Uterus (tissue), 4 donors: ENCODE data around the gene C13orf46. TPM values are rescaled to one million over a fixed set of nuclear protein-coding genes. Genes with fewer than 3 reads are reported as not detected.

ENCODE experiments used
- DNase-seq, 2 donors: peaks; one replicate each; pipeline ENCODE4 v3.0.0-alpha.2; 2019 to 2020
- H3K27ac ChIP-seq, 2 donors: fragments of 200-600 bp; sonication (generic); 1 replicate in 1 of 2; 2 replicates in 1 of 2; pipeline ENCODE4 v1.5.1; 2016 to 2018
- H3K27me3 ChIP-seq, 2 donors: fragments of 200-600 bp; sonication (generic); one replicate each; pipeline ENCODE4 v1.5.1; 2018 to 2019; ENCODE audit warnings: control low read depth in 1 of 2
- H3K36me3 ChIP-seq, 2 donors: fragments of 200-600 bp; sonication (generic); one replicate each; pipeline ENCODE4 v1.5.1; 2019; ENCODE audit warnings: control low read depth in 1 of 2
- H3K4me1 ChIP-seq, 2 donors: fragments of 200-600 bp; sonication (generic); one replicate each; pipeline ENCODE4 v1.5.1; 2018 to 2019; ENCODE audit warnings: control low read depth in 1 of 2
- H3K4me3 ChIP-seq, 2 donors: fragments of 200-600 bp; sonication (generic); 1 replicate in 1 of 2; 2 replicates in 1 of 2; pipeline ENCODE4 v1.5.1; 2018 to 2019; ENCODE audit warnings: mild to moderate bottlenecking in 1 of 2
- H3K9me3 ChIP-seq, 2 donors: fragments of 200-600 bp; sonication (generic); one replicate each; pipeline ENCODE4 v1.5.1; 2019; ENCODE audit warnings: control low read depth in 1 of 2
- CTCF ChIP-seq, 4 experiments: fragments of 200-600 bp in 2 of 4; fragments of 450-650 bp in 2 of 4; sonication (generic) in 2 of 4; IDR thresholded peaks; one replicate each; pipeline ENCODE4 v1.5.1; 2016 to 2019; ENCODE audit warnings: antibody characterized with exemption in 4 of 4, mild to moderate bottlenecking in 2 of 4, moderate library complexity in 1 of 4
- POLR2A ChIP-seq, 2 donors: fragments of 450-650 bp; IDR thresholded peaks; one replicate each; pipeline ENCODE4 v1.6.1; 2016; ENCODE audit warnings: antibody characterized with exemption in 2 of 2, mild to moderate bottlenecking in 1 of 2, moderate library complexity in 1 of 2
- intact Hi-C: fragments of 100-400 bp; cut with DNase I; formaldehyde crosslinking; loops from one replicate; pipeline ENCODE4 v1.15.1; 2023; ENCODE audit warnings: low total_unique reads
- total RNA-seq, 4 donors: library from RNA; depleted of rRNA in 3 of 4; stranded (reverse); fragments of >200 nt in 3 of 4; gene quantifications; one replicate each; pipeline versions ENCODE4 v1.1.0 to v1.2.4, GENCODE V29; 2014 to 2023
- donor health status: DM: yes; HTN: yes; CAD: no.

C13orf46 gene
- total RNA-seq, 4 donors from 2014 or later = 0.07 to 1.7 TPM; not detected in 2

GRCh38 chr13:113997845-113998751 is 24.2 kb upstream of the C13orf46 start:
- DNase-seq = peak; percentile 59 to 61
- TF ChIP-seq CTCF (IDR thresholded peaks at IDR 0.05) (no peak), POLR2A (IDR thresholded peaks at IDR 0.05) (no peak)

DNA sequence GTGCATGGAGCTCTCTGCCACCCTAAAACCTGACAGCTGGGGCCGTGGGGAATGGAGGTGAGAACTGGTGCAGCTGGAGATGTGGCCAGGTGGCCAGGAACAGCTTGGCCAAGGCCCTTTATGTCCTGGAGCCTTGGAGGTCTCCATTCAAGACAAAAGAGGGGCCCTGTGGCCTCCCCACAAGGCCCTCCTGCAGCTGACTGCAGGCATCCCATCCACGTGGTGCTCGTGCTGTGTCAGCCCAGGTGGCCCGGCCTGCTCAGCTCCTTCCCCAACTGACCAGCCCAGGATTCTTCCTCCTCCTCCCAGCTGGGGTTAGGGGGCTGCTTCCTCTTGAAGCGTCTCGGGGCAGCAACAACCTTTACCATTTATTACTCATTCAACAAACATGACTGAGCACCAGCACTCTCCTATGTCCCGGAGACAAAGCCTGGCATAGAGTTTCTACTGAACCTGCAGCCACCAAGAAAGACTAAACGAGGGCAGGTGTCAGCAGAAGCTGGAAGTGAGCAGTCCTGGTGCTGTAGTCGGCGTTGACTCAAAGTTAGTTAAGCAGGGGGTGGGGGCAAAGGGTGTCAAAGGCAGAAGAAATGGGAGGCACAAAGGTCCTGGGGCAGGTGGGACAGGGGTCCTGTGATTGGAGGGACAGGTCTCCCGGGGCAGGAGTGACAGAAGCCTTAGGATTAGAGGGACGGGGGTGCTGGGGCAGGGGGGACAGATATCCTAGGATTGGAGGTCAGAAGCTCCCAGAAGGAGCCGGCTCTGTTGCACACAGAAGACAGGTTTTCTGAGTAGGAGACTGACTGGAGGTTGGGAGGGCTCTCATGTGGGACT is 23.3 kb upstream of the C13orf46 start:
- H3K4me1 ChIP-seq = no peaks in the 10 kb centered on the region

More at GRCh38 chr13:113997845-113998751, 24.2 kb upstream of the C13orf46 start:
- Histone ChIP-seq H3K9me3 (no peaks in the 10 kb centered on the region), H3K27me3 (no peaks in the 10 kb centered on the region), H3K36me3 (no peaks in the 10 kb centered on the region), H3K4me1 (no peaks in the 10 kb centered on the region), H3K27ac (peak overlapping the region; percentile 7 to 45), H3K4me3 (no peak overlapping the region)
- intact Hi-C loops = no loop called here

GRCh38 chr13:113996081-113996911 is 22.4 kb upstream of the C13orf46 start:
- intact Hi-C loops = no loop called here
- no peaks in the 10 kb centered on the region for H3K4me1 ChIP-seq
- TF ChIP-seq CTCF (IDR thresholded peaks at IDR 0.05) (no peak), POLR2A (IDR thresholded peaks at IDR 0.05) (no peak)
- no peaks in the 10 kb centered on the region for H3K9me3 ChIP-seq
- no peaks in the 10 kb centered on the region for H3K27me3 ChIP-seq
- H3K27ac ChIP-seq = no peak overlapping the region
- no peaks in the 10 kb centered on the region for H3K36me3 ChIP-seq
- no peak overlapping the region for H3K4me3 ChIP-seq
- no peak for DNase-seq

More for the DNA sequence above, 23.3 kb upstream of the C13orf46 start:
- no peaks in the 10 kb centered on the region for H3K36me3 ChIP-seq
- intact Hi-C loops = no loop called here
- H3K4me3 ChIP-seq = no peak overlapping the region
- no peaks in the 10 kb centered on the region for H3K9me3 ChIP-seq
- H3K27me3 ChIP-seq = no peaks in the 10 kb centered on the region
- H3K27ac ChIP-seq = peak overlapping the region in 1 of 2 donors; percentile 45
- no peak for DNase-seq
- TF ChIP-seq POLR2A (IDR thresholded peaks at IDR 0.05) = no peak
- no peak for TF ChIP-seq CTCF (IDR thresholded peaks at IDR 0.05)

DNA sequence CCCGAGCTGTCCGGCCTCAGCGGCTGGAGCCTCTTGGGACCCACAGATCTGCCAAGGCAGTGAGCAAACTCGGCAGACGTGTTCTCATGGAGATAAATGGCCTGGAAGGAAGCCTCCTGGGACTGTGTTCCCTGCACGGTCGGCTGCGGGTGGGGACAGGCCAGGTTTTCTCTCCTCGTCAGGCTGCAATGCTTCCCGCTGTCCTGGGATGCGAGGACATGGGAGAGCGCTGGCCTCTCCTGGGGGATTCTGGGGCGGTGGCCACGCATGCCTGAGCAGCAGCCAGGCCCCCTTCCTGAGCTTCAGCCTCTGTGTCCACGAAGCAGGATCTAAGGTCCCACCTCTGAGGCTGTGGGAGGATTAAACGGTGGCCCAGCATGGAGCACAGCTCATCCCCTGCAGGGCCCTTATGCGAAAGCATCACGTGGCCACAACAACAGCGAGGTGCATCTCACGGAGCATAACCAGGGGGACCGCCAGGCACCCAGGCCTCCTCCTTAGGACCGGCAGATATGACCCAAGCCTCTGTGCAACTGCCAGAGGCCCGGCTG is 21.2 kb upstream of the C13orf46 start:
- TF ChIP-seq POLR2A (IDR thresholded peaks at IDR 0.05) = no peak
- no peak for TF ChIP-seq CTCF (IDR thresholded peaks at IDR 0.05)
- intact Hi-C loops = no loop called here
- H3K36me3 ChIP-seq = no peaks in the 10 kb centered on the region
- no peak overlapping the region for H3K4me3 ChIP-seq
- no peaks in the 10 kb centered on the region for H3K4me1 ChIP-seq
- no peak overlapping the region for H3K27ac ChIP-seq
- no peak for DNase-seq
- no peaks in the 10 kb centered on the region for H3K9me3 ChIP-seq
- no peaks in the 10 kb centered on the region for H3K27me3 ChIP-seq
